GM19099 (cell line): ENCODE results near the gene RAB3GAP1.

Experiments
- POLR2A ChIP-seq: IDR thresholded peaks from 3 replicates; pipeline ENCODE4 v1.6.1; 2011; ENCODE audit warnings: low read depth; ENCODE audit not compliant: insufficient read length; ENCODE audit errors: extremely low read depth

Gene RAB3GAP1

GRCh38 chr2:135125940-135126339 is 73.8 kb downstream of the RAB3GAP1 start:
- no peak for TF ChIP-seq POLR2A

- no peak for TF ChIP-seq POLR2A
Observed at GRCh38 chr2:135130751-135131150, 78.7 kb downstream of the RAB3GAP1 start.

DNA sequence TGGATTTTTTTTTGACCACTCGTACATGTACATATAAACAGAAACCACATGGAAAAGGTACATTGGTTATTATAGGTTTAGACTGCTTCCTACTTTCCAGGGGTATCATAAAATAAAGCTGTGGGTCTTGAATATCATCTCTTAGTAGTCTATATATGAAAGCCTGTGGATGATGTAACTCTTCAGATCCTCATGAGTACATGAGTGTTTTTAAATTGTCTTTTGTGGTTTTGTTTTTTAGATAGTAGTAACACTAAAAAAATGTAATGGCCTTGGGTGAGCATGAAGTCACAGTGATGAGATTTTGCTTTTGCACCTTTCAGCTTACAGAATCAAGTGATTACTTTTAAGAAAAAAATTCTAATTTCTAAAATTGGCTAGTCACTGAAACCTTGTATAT is 80.2 kb downstream of the RAB3GAP1 start:
- no peak for TF ChIP-seq POLR2A

- no peak for TF ChIP-seq POLR2A
Observed at GRCh38 chr2:135140606-135141005, 88.5 kb downstream of the RAB3GAP1 start.

GRCh38 chr2:135142323-135142722 is 90.2 kb downstream of the RAB3GAP1 start:
- TF ChIP-seq POLR2A, result no peak

DNA sequence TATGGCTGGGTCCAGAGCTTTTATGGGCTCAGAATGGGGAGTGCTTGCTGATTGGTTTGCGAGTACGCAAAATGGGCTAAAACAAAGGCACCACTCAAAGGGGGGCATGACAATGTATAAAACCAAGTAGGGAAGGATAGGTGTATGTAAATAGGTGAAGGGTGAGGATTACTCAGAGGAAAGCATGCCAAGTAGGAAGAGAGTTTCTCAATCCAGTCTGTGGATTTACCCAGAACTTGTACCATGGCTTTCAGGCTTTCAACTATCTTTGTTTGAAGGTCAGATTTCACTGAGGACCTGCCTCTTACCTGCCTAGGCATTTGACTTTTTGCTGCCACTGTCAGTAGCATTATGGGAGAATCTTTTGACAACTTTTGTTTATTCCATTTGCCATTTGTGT is 92.3 kb downstream of the RAB3GAP1 start:
- TF ChIP-seq POLR2A, result no peak

DNA sequence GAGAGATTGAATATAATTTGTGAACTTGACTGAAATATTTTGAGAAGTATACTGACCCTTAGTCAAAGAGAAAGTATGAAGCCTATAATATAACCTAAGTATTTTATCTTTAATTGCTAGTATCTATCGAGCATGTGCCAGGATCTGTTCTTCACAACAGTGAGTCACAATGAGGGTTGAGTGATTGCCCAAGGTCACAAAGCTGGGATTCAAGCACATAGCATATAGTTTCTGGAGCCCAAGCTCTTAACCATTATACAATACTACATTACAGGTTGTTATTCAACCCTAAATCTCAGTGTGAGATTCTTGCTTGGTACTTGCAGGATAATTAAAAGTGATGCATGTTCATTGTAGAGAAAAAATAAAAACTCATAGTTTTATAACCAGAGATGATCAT is 97.2 kb downstream of the RAB3GAP1 start:
- no peak for TF ChIP-seq POLR2A

- no peak for TF ChIP-seq POLR2A
Observed at GRCh38 chr2:135150725-135151124, 98.6 kb downstream of the RAB3GAP1 start.

DNA sequence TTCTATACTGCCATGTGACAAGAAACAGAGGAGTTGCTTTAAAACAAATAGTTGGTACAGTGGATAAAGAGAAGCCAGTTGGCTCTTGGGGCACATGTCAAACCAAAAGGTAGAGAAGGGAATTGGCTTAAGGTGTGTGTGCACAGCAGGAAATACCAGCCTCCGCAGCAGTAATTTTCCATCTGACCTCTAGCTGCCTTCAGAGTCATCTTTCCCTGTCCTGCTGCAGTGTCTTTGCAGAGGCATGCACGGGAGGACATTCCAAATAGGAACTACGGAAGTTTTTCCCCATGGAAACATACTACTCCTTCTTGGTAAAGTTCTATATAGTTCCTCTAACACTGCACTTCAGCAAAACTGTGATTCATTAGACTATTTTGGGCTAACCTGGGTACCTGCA is 99.5 kb downstream of the RAB3GAP1 start:
- TF ChIP-seq POLR2A, result no peak

- TF ChIP-seq POLR2A, result no peak
Observed at GRCh38 chr2:135152361-135152760, 100.3 kb downstream of the RAB3GAP1 start.

- TF ChIP-seq POLR2A, result no peak
Observed at GRCh38 chr2:135154962-135155361, 102.9 kb downstream of the RAB3GAP1 start.

DNA sequence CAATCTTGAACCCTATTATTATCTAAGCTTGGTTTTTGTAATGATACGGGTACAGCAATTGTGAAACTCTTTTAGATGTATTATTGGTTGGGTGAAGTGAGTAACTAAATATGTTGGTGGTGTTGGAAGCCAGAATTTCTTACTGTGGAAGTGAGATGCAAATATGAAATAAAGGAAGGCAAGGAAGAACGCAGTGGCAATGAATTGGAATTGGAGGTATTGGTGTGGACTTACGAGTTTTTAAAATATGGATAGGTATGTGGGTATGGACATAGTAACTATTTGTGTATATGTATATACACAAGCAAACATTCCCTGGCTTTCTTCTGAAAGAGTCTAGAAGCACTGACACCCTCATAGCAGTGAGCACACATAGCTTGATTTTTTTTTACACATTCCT is 105.8 kb downstream of the RAB3GAP1 start:
- no peak for TF ChIP-seq POLR2A

DNA sequence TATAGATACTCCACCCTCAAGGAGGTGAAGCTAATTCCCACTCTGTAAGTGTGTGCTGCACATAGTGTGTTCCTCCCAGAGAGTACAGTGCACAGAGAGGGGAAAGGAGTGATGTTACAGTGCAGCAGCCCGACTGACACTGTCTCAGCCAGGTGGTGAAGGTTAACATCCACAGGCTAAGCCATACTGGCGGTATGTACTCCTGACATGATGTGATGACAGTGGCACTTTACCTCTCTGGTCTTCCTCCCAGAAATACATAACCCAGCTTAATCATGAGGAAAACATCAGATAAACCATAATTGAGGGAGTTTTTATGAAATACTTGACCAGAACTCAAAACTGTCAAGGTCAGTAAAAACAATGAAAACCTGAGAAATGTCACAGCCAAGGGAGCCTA is 107.1 kb downstream of the RAB3GAP1 start:
- TF ChIP-seq POLR2A, result no peak

- TF ChIP-seq POLR2A, result no peak
Observed at GRCh38 chr2:135162377-135162776, 110.3 kb downstream of the RAB3GAP1 start.

- no peak for TF ChIP-seq POLR2A
Observed at GRCh38 chr2:135162786-135163185, 110.7 kb downstream of the RAB3GAP1 start.

DNA sequence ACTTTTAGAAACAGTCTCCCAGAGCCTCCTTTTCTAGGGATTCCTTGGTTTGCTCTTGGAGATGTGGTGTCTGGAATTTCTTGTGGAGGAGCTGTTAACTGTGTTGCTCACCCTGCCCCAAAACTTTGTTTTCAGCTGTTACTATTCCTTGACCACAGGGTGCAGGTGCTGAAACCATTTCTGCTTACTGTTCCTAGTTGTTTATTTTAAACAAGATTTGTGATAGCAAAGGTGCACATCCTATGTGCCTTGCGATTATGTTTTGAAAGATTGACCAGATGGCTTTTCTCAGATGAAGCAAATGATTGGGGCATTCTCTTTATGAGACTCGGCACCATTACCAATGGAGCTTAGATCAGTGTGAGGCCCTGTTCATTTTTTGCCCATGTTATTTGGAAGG is 111.2 kb downstream of the RAB3GAP1 start:
- no peak for TF ChIP-seq POLR2A

GRCh38 chr2:135163901-135164300 is 111.8 kb downstream of the RAB3GAP1 start:
- TF ChIP-seq POLR2A, result no peak

DNA sequence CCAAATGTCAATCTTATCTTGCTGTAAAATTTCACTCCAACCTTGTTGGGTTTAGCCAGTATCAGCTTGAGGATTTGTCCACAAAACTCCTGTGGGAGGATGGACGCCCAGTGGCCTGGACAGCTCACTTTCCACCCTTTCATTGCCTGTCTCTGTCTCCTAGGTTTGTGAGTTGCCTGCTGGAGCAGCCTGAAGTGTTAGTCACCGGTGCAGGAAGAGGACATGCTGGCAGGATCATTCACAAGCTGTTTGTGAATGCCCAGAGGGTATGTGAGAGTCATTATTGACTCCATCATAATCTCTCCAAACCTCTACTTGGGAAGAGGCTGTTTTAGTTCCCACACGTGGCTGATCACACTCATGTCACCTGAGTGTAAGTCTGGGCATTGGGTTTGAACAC is 112.3 kb downstream of the RAB3GAP1 start:
- TF ChIP-seq POLR2A, result no peak
